Smooth muscle cell (in vitro differentiated cells): Measurements from ENCODE around the gene FBXO21. TPM values are rescaled to one million over a fixed set of nuclear protein-coding genes. Genes with fewer than 3 reads are reported as not detected.

Experiments used
- DNase-seq: peaks from one replicate; lab custom pipeline; 2025; ENCODE audit not compliant: unreplicated experiment; lab: John Stamatoyannopoulos, UW
- H2AFZ ChIP-seq: fragments of 200-600 bp; sonication (generic); 2 replicates; pipeline ENCODE4 v1.6.0; 2016; ENCODE audit warnings: antibody characterized with exemption, low read depth, mild to moderate bottlenecking
- H3F3A ChIP-seq: fragments of 200-600 bp; sonication (generic); 2 replicates; pipeline ENCODE4 v1.6.0; 2017; ENCODE audit warnings: antibody characterized with exemption, low read depth
- H3K27ac ChIP-seq: fragments of 200-600 bp; sonication (generic); 2 replicates; pipeline ENCODE4 v1.5.1; 2016; ENCODE audit warnings: low read depth, mild to moderate bottlenecking
- H3K27me3 ChIP-seq: fragments of 200-600 bp; sonication (generic); 2 replicates; pipeline ENCODE4 v1.6.1; 2016; ENCODE audit warnings: low read depth, mild to moderate bottlenecking
- H3K36me3 ChIP-seq: fragments of 200-600 bp; sonication (generic); 2 replicates; pipeline ENCODE4 v1.5.1; 2016; ENCODE audit warnings: low read depth
- H3K4me1 ChIP-seq: fragments of 200-600 bp; sonication (generic); 2 replicates; pipeline ENCODE4 v1.5.1; 2016; ENCODE audit warnings: low read depth
- H3K4me2 ChIP-seq: fragments of 200-600 bp; sonication (generic); 2 replicates; pipeline ENCODE4 v1.6.0; 2016; ENCODE audit warnings: mild to moderate bottlenecking
- H3K4me3 ChIP-seq: fragments of 200-600 bp; sonication (generic); 2 replicates; pipeline ENCODE4 v1.5.1; 2016; ENCODE audit warnings: mild to moderate bottlenecking
- H3K79me2 ChIP-seq: fragments of 200-600 bp; sonication (generic); 2 replicates; pipeline ENCODE4 v1.6.0; 2016; ENCODE audit warnings: low read depth, mild to moderate bottlenecking
- H3K9ac ChIP-seq: fragments of 200-600 bp; sonication (generic); 2 replicates; pipeline ENCODE4 v1.6.0; 2016; ENCODE audit warnings: low read depth
- H3K9me3 ChIP-seq: fragments of 200-600 bp; sonication (generic); replicated peaks from 2 replicates; pipeline ENCODE4 v1.5.1; 2016; ENCODE audit warnings: low read depth
- H4K20me1 ChIP-seq: fragments of 200-600 bp; sonication (generic); 2 replicates; pipeline ENCODE4 v1.6.0; 2016; ENCODE audit warnings: low read depth
- CTCF ChIP-seq: fragments of 200-600 bp; sonication (generic); IDR thresholded peaks from 2 replicates; pipeline ENCODE4 v1.5.1; 2017; ENCODE audit warnings: borderline replicate concordance, mild to moderate bottlenecking, antibody characterized with exemption; ENCODE audit not compliant: insufficient read depth, poor library complexity, severe bottlenecking
- WGBS: methylation state at CpG from one replicate; pipeline ENCODE4 v1.1.7; 2016; ENCODE audit warnings: low lambda C conversion rate; 5-methylcytosine and 5-hydroxymethylcytosine counted together
- polyA plus RNA-seq: library from polyadenylated mRNA; unstranded; fragments of >200 nt; fragmentation: Nextera tagmentation; extraction: Ambion mirVana; gene quantifications from 2 replicates; pipeline ENCODE4 v1.2.1, GENCODE V29; 2016
- total RNA-seq: library from RNA; depleted of rRNA; stranded (reverse); fragments of >200 nt; gene quantifications from 2 replicates; pipeline ENCODE4 v1.2.3, GENCODE V29; 2014

The FBXO21 gene
- total and polyA plus RNA-seq, 2 experiments from 2014 or later: 46.9 to 75.2 TPM

GRCh38 chr12:117234441-117234840 is 44.2 kb upstream of the FBXO21 start:
- Histone ChIP-seq H3K4me3 (no peak overlapping the region), H3K4me1 (peaks cover 4% of the 10 kb centered on the region), H3K27me3 (peaks cover 14% of the 10 kb centered on the region), H3K9me3 (no peaks in the 10 kb centered on the region), H3F3A (no peaks in the 10 kb centered on the region), H3K27ac (no peak overlapping the region), H3K4me2 (no peak overlapping the region), H2AFZ (no peak overlapping the region), H3K79me2 (no peaks in the 10 kb centered on the region), H3K36me3 (no peaks in the 10 kb centered on the region), H4K20me1 (no peaks in the 10 kb centered on the region), H3K9ac (no peak overlapping the region)
- 90% methylated on average over 15 of the region's 15 CpGs for WGBS
- no peak for DNase-seq
- no peak for TF ChIP-seq CTCF

GRCh38 chr12:117231750-117232149 is 41.5 kb upstream of the FBXO21 start:
- Histone ChIP-seq H3K27me3 (peaks cover 19% of the 10 kb centered on the region), H2AFZ (no peak overlapping the region), H3K4me3 (no peak overlapping the region), H3K36me3 (no peaks in the 10 kb centered on the region), H3K79me2 (no peaks in the 10 kb centered on the region), H3K4me1 (peaks cover 2% of the 10 kb centered on the region), H3K9ac (no peak overlapping the region), H4K20me1 (no peaks in the 10 kb centered on the region), H3K4me2 (no peak overlapping the region), H3K9me3 (no peaks in the 10 kb centered on the region), H3F3A (no peaks in the 10 kb centered on the region), H3K27ac (no peak overlapping the region)
- WGBS: 92% methylated on average over 11 of the region's 11 CpGs
- peak; percentile 6 for TF ChIP-seq CTCF
- no peak for DNase-seq

- TF ChIP-seq CTCF: no peak
- WGBS: 52% methylated on average over 2 of the region's 2 CpGs
- Histone ChIP-seq H3K27me3 (peaks cover 17% of the 10 kb centered on the region), H4K20me1 (no peaks in the 10 kb centered on the region), H3K4me2 (no peak overlapping the region), H3K36me3 (no peaks in the 10 kb centered on the region), H3K27ac (no peak overlapping the region), H3K4me1 (no peaks in the 10 kb centered on the region), H3K9ac (no peak overlapping the region), H3K4me3 (no peak overlapping the region), H3K9me3 (no peaks in the 10 kb centered on the region), H3F3A (no peaks in the 10 kb centered on the region), H2AFZ (no peak overlapping the region), H3K79me2 (no peaks in the 10 kb centered on the region)
- no peak for DNase-seq
Observed at GRCh38 chr12:117228239-117228638, 38.0 kb upstream of the FBXO21 start.

GRCh38 chr12:117227000-117227653 is 36.9 kb upstream of the FBXO21 start:
- no peak overlapping the region for H3K4me2 ChIP-seq
- 72% methylated on average over 12 of the region's 12 CpGs for WGBS
- H4K20me1 ChIP-seq: no peaks in the 10 kb centered on the region
- no peak for TF ChIP-seq CTCF
- no peak overlapping the region for H3K27ac ChIP-seq
- H3K79me2 ChIP-seq: no peaks in the 10 kb centered on the region
- H3K9ac ChIP-seq: no peak overlapping the region
- H3K9me3 ChIP-seq: no peaks in the 10 kb centered on the region
- DNase-seq: no peak
- no peaks in the 10 kb centered on the region for H3F3A ChIP-seq
- no peaks in the 10 kb centered on the region for H3K36me3 ChIP-seq
- H3K4me3 ChIP-seq: no peak overlapping the region
- no peaks in the 10 kb centered on the region for H3K4me1 ChIP-seq
- H3K27me3 ChIP-seq: peaks cover 17% of the 10 kb centered on the region
- H2AFZ ChIP-seq: no peak overlapping the region
